Trophoblast cell (in vitro differentiated cells and primary cell): ENCODE measurements around the gene PPP1R10.

Source experiments
- DNase-seq, 2 donors: peaks; one replicate each; pipeline ENCODE4 v3.0.0-alpha.2; 2016
- H2AFZ ChIP-seq: 2 replicates; pipeline ENCODE4 v1.6.1; 2013; ENCODE audit warnings: low read length, moderate library complexity, mild to moderate bottlenecking; ENCODE audit not compliant: insufficient read depth, poor library complexity
- H2AK5ac ChIP-seq: 2 replicates; pipeline ENCODE4 v1.6.1; 2013; ENCODE audit warnings: mild to moderate bottlenecking, low read length
- H2BK120ac ChIP-seq: 2 replicates; pipeline ENCODE4 v1.6.1; 2013; ENCODE audit warnings: low read length, mild to moderate bottlenecking, moderate library complexity; ENCODE audit not compliant: insufficient read depth, poor library complexity
- H2BK12ac ChIP-seq: 2 replicates; pipeline ENCODE4 v1.6.1; 2013; ENCODE audit warnings: mild to moderate bottlenecking, low read length, moderate library complexity
- H2BK5ac ChIP-seq: 2 replicates; pipeline ENCODE4 v1.6.1; 2013; ENCODE audit warnings: low read length, low read depth, moderate library complexity, mild to moderate bottlenecking; ENCODE audit not compliant: poor library complexity
- H3K14ac ChIP-seq: 2 replicates; pipeline ENCODE4 v1.6.1; 2013; ENCODE audit warnings: mild to moderate bottlenecking, low read length
- H3K18ac ChIP-seq: 2 replicates; pipeline ENCODE4 v1.6.1; 2013; ENCODE audit warnings: mild to moderate bottlenecking, low read length
- H3K23ac ChIP-seq: 2 replicates; pipeline ENCODE4 v1.6.1; 2013; ENCODE audit warnings: low read length
- H3K27ac ChIP-seq: 2 replicates; pipeline ENCODE4 v1.5.1; 2013; ENCODE audit warnings: low read depth, mild to moderate bottlenecking, inconsistent platforms, low read length, moderate library complexity
- H3K27me3 ChIP-seq: 2 replicates; pipeline ENCODE4 v1.6.1; 2013; ENCODE audit warnings: inconsistent platforms, mild to moderate bottlenecking, low read length, moderate library complexity; ENCODE audit not compliant: insufficient read depth
- H3K36me3 ChIP-seq, 2 experiments: 1 replicate in 1 of 2; 2 replicates in 1 of 2; pipeline ENCODE4 v1.6.1; 2013; ENCODE audit warnings: low read length in 2 of 2, mild to moderate bottlenecking in 2 of 2, moderate library complexity in 1 of 2; ENCODE audit not compliant: insufficient read depth in 2 of 2, control insufficient read depth in 1 of 2
- H3K4ac ChIP-seq: 2 replicates; pipeline ENCODE4 v1.6.1; 2013; ENCODE audit warnings: low read depth, mild to moderate bottlenecking, low read length, moderate library complexity
- H3K4me1 ChIP-seq, 2 experiments: 1 replicate in 1 of 2; 2 replicates in 1 of 2; pipeline ENCODE4 v1.6.1; 2013; ENCODE audit warnings: low read length in 2 of 2, mild to moderate bottlenecking in 2 of 2, moderate library complexity in 1 of 2; ENCODE audit not compliant: insufficient read depth in 2 of 2, control insufficient read depth in 1 of 2
- H3K4me2 ChIP-seq: 2 replicates; pipeline ENCODE4 v1.6.1; 2013; ENCODE audit warnings: inconsistent platforms, mild to moderate bottlenecking, low read length, moderate library complexity
- H3K4me3 ChIP-seq: 2 replicates; pipeline ENCODE4 v1.5.1; 2013; ENCODE audit warnings: mild to moderate bottlenecking, low read depth, low read length, inconsistent platforms
- H3K79me1 ChIP-seq: one replicate; pipeline ENCODE4 v1.6.1; 2013; ENCODE audit warnings: low read length
- H3K79me2 ChIP-seq: 2 replicates; pipeline ENCODE4 v1.6.1; 2013; ENCODE audit warnings: low read length, mild to moderate bottlenecking; ENCODE audit not compliant: control insufficient read depth, insufficient read depth, poor library complexity
- H3K9ac ChIP-seq: 2 replicates; pipeline ENCODE4 v1.6.1; 2013; ENCODE audit warnings: mild to moderate bottlenecking, low read length
- H3K9me3 ChIP-seq: 2 replicates; pipeline ENCODE4 v1.6.1; 2013; ENCODE audit warnings: low read depth, mild to moderate bottlenecking, control low read depth, inconsistent platforms, low read length; ENCODE audit not compliant: insufficient read depth
- H4K12ac ChIP-seq: 2 replicates; pipeline ENCODE4 v1.6.1; 2013; ENCODE audit warnings: low read depth, mild to moderate bottlenecking, low read length, moderate library complexity
- H4K8ac ChIP-seq: 2 replicates; pipeline ENCODE4 v1.6.1; 2013; ENCODE audit warnings: low read depth, mild to moderate bottlenecking, low read length, moderate library complexity
- H4K91ac ChIP-seq: one replicate; pipeline ENCODE4 v1.6.1; 2013; ENCODE audit warnings: low read depth, mild to moderate bottlenecking, low read length, moderate library complexity
- WGBS: extraction: QIAGEN DNeasy Blood & Tissue Kit; methylation state at CpG from one replicate; pipeline ENCODE4 v1.1.7; 2013; ENCODE audit warnings: missing lambda C conversion rate; ENCODE audit not compliant: insufficient read length, insufficient coverage; ENCODE audit errors: extremely low coverage; 5-methylcytosine and 5-hydroxymethylcytosine counted together

The PPP1R10 gene

DNA sequence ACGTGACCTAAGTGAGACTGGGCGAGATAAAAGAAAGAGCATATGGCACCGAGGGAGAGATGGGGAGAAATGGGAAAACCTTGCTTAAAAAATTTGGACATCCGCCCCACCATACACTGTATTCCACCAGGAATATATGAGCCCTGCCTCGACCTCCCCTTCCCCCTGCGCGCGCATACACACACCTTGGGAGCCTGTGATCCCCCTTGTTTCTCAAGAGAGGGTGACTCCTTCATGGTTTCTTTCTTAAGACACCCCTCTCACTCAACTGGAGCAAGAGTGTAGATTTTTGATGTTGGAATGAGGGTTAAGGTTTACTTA, 45.3 kb downstream of the PPP1R10 start:
- no peak overlapping the region for H2BK120ac ChIP-seq
- H4K12ac ChIP-seq, result peak overlapping the region; percentile 13
- WGBS, result no CpG with 5 or more reads among the region's 8 CpGs

GRCh38 chr6:30571075-30571761, 45.8 kb downstream of the PPP1R10 start, which contains the start of gene ABCF1:
Gene ABCF1, plus strand, starts transcription at chr6:30571442. Its CDS starts 46 bp downstream, at chr6:30571488.
- Histone ChIP-seq H3K23ac (no peak within 1 kb of the TSS), H4K91ac (peak within 1 kb of the TSS; percentile 86), H3K4ac (peak within 1 kb of the TSS; percentile 57), H2BK12ac (peak within 1 kb of the TSS; percentile 19), H3K14ac (peak within 1 kb of the TSS; percentile 86), H3K36me3 (no peaks in the 10 kb centered on the region), H3K4me3 (peak within 1 kb of the TSS; percentile 97), H4K12ac (peak within 1 kb of the TSS; percentile 67), H4K8ac (peak within 1 kb of the TSS; percentile 93), H2AK5ac (no peak within 1 kb of the TSS), H2BK120ac (peak within 1 kb of the TSS; percentile 78), H2BK5ac (peak within 1 kb of the TSS; percentile 88), H3K9ac (peak within 1 kb of the TSS; percentile 99), H3K9me3 (no peaks in the 10 kb centered on the region), H3K79me2 (peaks cover 4% of the 10 kb centered on the region), H3K4me1 (peaks cover 7 to 9% of the 10 kb centered on the region in 2 experiments), H3K4me2 (peak within 1 kb of the TSS; percentile 99), H3K79me1 (peaks cover 9% of the 10 kb centered on the region), H3K27me3 (no peaks in the 10 kb centered on the region), H2AFZ (peak within 1 kb of the TSS; percentile 86), H3K27ac (peak within 1 kb of the TSS; percentile 96), H3K18ac (peak within 1 kb of the TSS; percentile 80)
- no CpG with 5 or more reads among the region's 59 CpGs for WGBS
- DNase-seq, result peak; percentile 99

More for the DNA sequence above, 45.3 kb downstream of the PPP1R10 start:
- no peak overlapping the region for H3K18ac ChIP-seq
- peak overlapping the region; percentile 99 for H3K4me2 ChIP-seq
- H4K8ac ChIP-seq, result peak overlapping the region; percentile 5
- H3K79me2 ChIP-seq, result peaks cover 4% of the 10 kb centered on the region
- H2AFZ ChIP-seq, result no peak overlapping the region
- no peak overlapping the region for H3K23ac ChIP-seq
- peaks cover 9% of the 10 kb centered on the region for H3K79me1 ChIP-seq
- H4K91ac ChIP-seq, result peak overlapping the region; percentile 86
- peak overlapping the region; percentile 96 for H3K27ac ChIP-seq
- H3K14ac ChIP-seq, result peak overlapping the region; percentile 29
- no peak for DNase-seq
- peaks cover 7 to 9% of the 10 kb centered on the region in 2 experiments for H3K4me1 ChIP-seq
- no peaks in the 10 kb centered on the region for H3K27me3 ChIP-seq
- peak overlapping the region; percentile 88 for H2BK5ac ChIP-seq
- H3K9ac ChIP-seq, result peak overlapping the region; percentile 99
- peak overlapping the region; percentile 97 for H3K4me3 ChIP-seq
- H3K36me3 ChIP-seq, result peaks cover 3 to 4% of the 10 kb centered on the region in 2 experiments
- no peaks in the 10 kb centered on the region for H3K9me3 ChIP-seq
- H2BK12ac ChIP-seq, result peak overlapping the region; percentile 19
- H2AK5ac ChIP-seq, result no peak overlapping the region
- H3K4ac ChIP-seq, result peak overlapping the region; percentile 8

- Histone ChIP-seq H2AFZ (peak overlapping the region; percentile 86), H2BK5ac (no peak overlapping the region), H3K27ac (no peak overlapping the region), H3K9ac (peak overlapping the region; percentile 22), H4K91ac (no peak overlapping the region), H3K4me2 (peak overlapping the region; percentile 68), H3K4ac (peak overlapping the region; percentile 4), H3K79me2 (peaks cover 4% of the 10 kb centered on the region), H2AK5ac (no peak overlapping the region), H3K4me1 (peaks cover 7 to 9% of the 10 kb centered on the region in 2 experiments), H3K14ac (peak overlapping the region; percentile 58), H3K23ac (no peak overlapping the region), H3K27me3 (no peaks in the 10 kb centered on the region), H4K12ac (peak overlapping the region; percentile 45), H3K79me1 (peaks cover 9% of the 10 kb centered on the region), H3K36me3 (no peaks in the 10 kb centered on the region), H4K8ac (peak overlapping the region; percentile 63), H3K18ac (peak overlapping the region; percentile 32), H2BK120ac (no peak overlapping the region), H3K9me3 (no peaks in the 10 kb centered on the region), H3K4me3 (peak overlapping the region; percentile 65), H2BK12ac (no peak overlapping the region)
- DNase-seq, result peak in 1 of 2 donors; percentile 20
- no CpG with 5 or more reads among the region's 18 CpGs for WGBS
These were observed 46.3 kb downstream of the PPP1R10 start for GRCh38 chr6:30570740-30571074.

DNA sequence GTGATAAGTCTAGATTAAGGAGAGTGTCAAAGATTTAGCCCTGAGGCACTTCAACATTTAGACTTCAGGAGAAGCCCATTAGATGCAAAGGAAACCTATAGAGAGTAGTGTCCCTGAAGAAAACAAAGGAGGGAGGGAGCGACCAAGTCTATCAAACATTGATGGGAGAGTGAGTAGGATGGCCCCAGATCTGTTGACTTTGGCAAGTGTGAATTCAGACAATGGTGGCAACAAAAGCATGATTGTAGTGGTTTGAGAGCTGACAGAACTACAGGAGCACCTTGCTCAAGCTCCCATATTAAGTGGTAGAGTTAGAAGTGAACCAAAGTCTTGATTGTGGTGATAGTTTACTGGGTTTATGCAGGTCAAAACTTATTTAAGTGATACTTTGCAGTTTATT, 46.8 kb downstream of the PPP1R10 start:
- H3K14ac ChIP-seq, result no peak overlapping the region
- H3K27me3 ChIP-seq, result no peaks in the 10 kb centered on the region
- H3K18ac ChIP-seq, result no peak overlapping the region
- no peak for DNase-seq
- no peak overlapping the region for H4K91ac ChIP-seq
- no peak overlapping the region for H2AK5ac ChIP-seq
- H3K23ac ChIP-seq, result no peak overlapping the region
- H3K4me3 ChIP-seq, result no peak overlapping the region
- no peak overlapping the region for H3K4ac ChIP-seq
- H3K9ac ChIP-seq, result no peak overlapping the region
- no peak overlapping the region for H4K8ac ChIP-seq
- no peaks in the 10 kb centered on the region for H3K9me3 ChIP-seq
- H3K4me1 ChIP-seq, result peaks cover 7 to 9% of the 10 kb centered on the region in 2 experiments
- H2BK120ac ChIP-seq, result no peak overlapping the region
- H3K27ac ChIP-seq, result no peak overlapping the region
- H2BK5ac ChIP-seq, result no peak overlapping the region
- peaks cover 4% of the 10 kb centered on the region for H3K79me2 ChIP-seq
- H3K79me1 ChIP-seq, result peaks cover 9% of the 10 kb centered on the region
- no CpG with 5 or more reads among the region's 1 CpG for WGBS
- H4K12ac ChIP-seq, result no peak overlapping the region
- no peaks in the 10 kb centered on the region for H3K36me3 ChIP-seq
- H2AFZ ChIP-seq, result no peak overlapping the region
- H2BK12ac ChIP-seq, result no peak overlapping the region
- no peak overlapping the region for H3K4me2 ChIP-seq
